Esophagus (tissue), 2 donors: ENCODE measurements around the gene MCOLN3. TPM values are rescaled to one million over a fixed set of nuclear protein-coding genes. Genes with fewer than 3 reads are reported as not detected.

Experiments used
- H3K27ac ChIP-seq, 2 donors: one replicate each; pipeline ENCODE4 v1.5.1; 2013; ENCODE audit warnings: low read depth in 2 of 2, mild to moderate bottlenecking in 2 of 2, inconsistent platforms in 1 of 2, low read length in 1 of 2, moderate library complexity in 1 of 2
- H3K27me3 ChIP-seq, 2 donors: one replicate each; pipeline ENCODE4 v1.6.1; 2013; ENCODE audit warnings: low read length in 2 of 2, control low read depth in 1 of 2, mild to moderate bottlenecking in 1 of 2; ENCODE audit not compliant: insufficient read depth in 2 of 2, control insufficient read depth in 1 of 2
- H3K36me3 ChIP-seq, 2 donors: one replicate each; pipeline ENCODE4 v1.6.1; 2013; ENCODE audit warnings: low read length in 1 of 2; ENCODE audit not compliant: control insufficient read depth in 2 of 2, insufficient read depth in 2 of 2
- H3K4me1 ChIP-seq, 2 donors: one replicate each; pipeline ENCODE4 v1.6.1; 2013; ENCODE audit warnings: low read length in 1 of 2; ENCODE audit not compliant: control insufficient read depth in 2 of 2, insufficient read depth in 2 of 2
- H3K4me3 ChIP-seq, 2 donors: one replicate each; pipeline ENCODE4 v1.5.1; 2013; ENCODE audit warnings: low read length in 2 of 2, mild to moderate bottlenecking in 2 of 2, low read depth in 1 of 2, moderate library complexity in 1 of 2
- H3K9me3 ChIP-seq, 2 donors: one replicate each; pipeline ENCODE4 v1.6.1; 2013; ENCODE audit warnings: mild to moderate bottlenecking in 2 of 2, low read depth in 1 of 2, low read length in 1 of 2, moderate library complexity in 1 of 2; ENCODE audit not compliant: control insufficient read depth in 2 of 2, insufficient read depth in 1 of 2
- WGBS, 2 donors: extraction: QIAGEN DNeasy Blood & Tissue Kit; methylation state at CpG; one replicate each; pipeline ENCODE4 v1.1.7; 2013; 5-methylcytosine and 5-hydroxymethylcytosine counted together
- polyA plus RNA-seq, 2 donors: library from polyadenylated mRNA; stranded (reverse); fragments of 200-250 nt; gene quantifications; one replicate each; pipeline ENCODE4 v1.2.3, GENCODE V29; 2013
- donor health status: healthy with polysubstance abuse.
- donor health status: Bipolar disorder and iron deficiency.

The MCOLN3 gene
- polyA plus RNA-seq, 2 donors = 0.41 to 0.51 TPM

- WGBS, 2 donors = 52 to 61% methylated on average over 2 of the region's 2 CpGs
Observed at GRCh38 chr1:84975035-84975434, 73.3 kb downstream of the MCOLN3 start.

GRCh38 chr1:84973498-84974334, 74.6 kb downstream of the MCOLN3 start:
- Histone ChIP-seq H3K9me3 (no peaks in the 10 kb centered on the region), H3K4me3 (no peak overlapping the region), H3K27ac (no peak overlapping the region), H3K36me3 (no peaks in the 10 kb centered on the region), H3K27me3 (no peaks in the 10 kb centered on the region), H3K4me1 (no peaks in the 10 kb centered on the region)
- WGBS, 2 donors = 69 to 75% methylated on average over 7 of the region's 7 CpGs

More at GRCh38 chr1:84975035-84975434, 73.3 kb downstream of the MCOLN3 start:
- Histone ChIP-seq H3K36me3 (no peaks in the 10 kb centered on the region), H3K4me1 (no peaks in the 10 kb centered on the region), H3K4me3 (no peak overlapping the region), H3K27me3 (no peaks in the 10 kb centered on the region), H3K9me3 (no peaks in the 10 kb centered on the region), H3K27ac (no peak overlapping the region)

- Histone ChIP-seq H3K36me3 (no peaks in the 10 kb centered on the region), H3K4me1 (no peaks in the 10 kb centered on the region), H3K4me3 (no peak overlapping the region), H3K27me3 (no peaks in the 10 kb centered on the region), H3K27ac (no peak overlapping the region), H3K9me3 (no peaks in the 10 kb centered on the region)
- 50 to 59% methylated on average over 1 of the region's 1 CpG for WGBS, 2 donors
Observed at GRCh38 chr1:84972377-84972987, 75.8 kb downstream of the MCOLN3 start.

GRCh38 chr1:84971957-84972356, 76.3 kb downstream of the MCOLN3 start:
- H3K36me3 ChIP-seq = no peaks in the 10 kb centered on the region
- H3K27me3 ChIP-seq = no peaks in the 10 kb centered on the region
- WGBS, 2 donors = 77 to 79% methylated on average over 2 of the region's 2 CpGs
- no peaks in the 10 kb centered on the region for H3K4me1 ChIP-seq
- H3K4me3 ChIP-seq = no peak overlapping the region
- no peak overlapping the region for H3K27ac ChIP-seq
- no peaks in the 10 kb centered on the region for H3K9me3 ChIP-seq

GRCh38 chr1:84969489-84970250, 78.6 kb downstream of the MCOLN3 start:
- H3K4me1 ChIP-seq = no peaks in the 10 kb centered on the region
- H3K27ac ChIP-seq = no peak overlapping the region
- no peaks in the 10 kb centered on the region for H3K27me3 ChIP-seq
- no peaks in the 10 kb centered on the region for H3K36me3 ChIP-seq
- 90 to 93% methylated on average over 7 of the region's 7 CpGs for WGBS, 2 donors
- no peaks in the 10 kb centered on the region for H3K9me3 ChIP-seq
- H3K4me3 ChIP-seq = no peak overlapping the region

- H3K27me3 ChIP-seq = no peaks in the 10 kb centered on the region
- H3K27ac ChIP-seq = no peak overlapping the region
- H3K4me1 ChIP-seq = no peaks in the 10 kb centered on the region
- no peaks in the 10 kb centered on the region for H3K36me3 ChIP-seq
- H3K9me3 ChIP-seq = no peaks in the 10 kb centered on the region
- no peak overlapping the region for H3K4me3 ChIP-seq
- 95 to 99% methylated on average over 3 of the region's 3 CpGs for WGBS, 2 donors
Observed at GRCh38 chr1:84968865-84969264, 79.4 kb downstream of the MCOLN3 start.

GRCh38 chr1:84968101-84968500, 80.2 kb downstream of the MCOLN3 start:
- 91 to 95% methylated on average over 1 of the region's 1 CpG for WGBS, 2 donors
- H3K27ac ChIP-seq = no peak overlapping the region

More at GRCh38 chr1:84968101-84968500, 80.2 kb downstream of the MCOLN3 start:
- Histone ChIP-seq H3K4me3 (no peak overlapping the region), H3K27me3 (no peaks in the 10 kb centered on the region), H3K4me1 (no peaks in the 10 kb centered on the region), H3K9me3 (no peaks in the 10 kb centered on the region), H3K36me3 (no peaks in the 10 kb centered on the region)

Other genes with a start within 250 kb of the MCOLN3 start
- 1 to 10 TPM; 4.0 to 5.2 TPM for gene LPAR3, start 155.3 kb downstream of the MCOLN3 start, polyA plus RNA-seq
- 1 to 10 TPM in 1 of 2 donors, under 1 TPM in 1; 0.79 to 1.4 TPM for gene MCOLN2, start 51.4 kb downstream of the MCOLN3 start, polyA plus RNA-seq
- gene SYDE2, start 152.5 kb upstream of the MCOLN3 start, polyA plus RNA-seq = under 1 TPM; 0.51 to 0.62 TPM
- 10 to 100 TPM; 12.4 to 17.8 TPM for gene C1orf52, start 211.2 kb upstream of the MCOLN3 start, polyA plus RNA-seq
- 10 to 100 TPM; 11.5 to 13.1 TPM for gene BCL10, start 228.1 kb upstream of the MCOLN3 start, polyA plus RNA-seq